GM23338 (cell line): Measurements from ENCODE around the gene MIF. TPM values are rescaled to one million over a fixed set of nuclear protein-coding genes. Genes with fewer than 3 reads are reported as not detected.

Experiments
- ATAC-seq: fragments of 200-7000 bp; cut with Tn5 transposase; 3 replicates; pipeline ENCODE4 v1.9.1; 2020
- DNase-seq: peaks from one replicate; pipeline ENCODE4 v3.0.0-alpha.2; 2015; ENCODE audit warnings: low spot score
- H2AFZ ChIP-seq: fragments of 200-600 bp; sonication (generic); 2 replicates; pipeline ENCODE4 v1.8.0; 2016; ENCODE audit warnings: antibody characterized with exemption, mild to moderate bottlenecking, moderate library complexity
- H3F3A ChIP-seq: fragments of 200-600 bp; sonication (generic); replicated peaks from 2 replicates; pipeline ENCODE4 v1.8.0; 2017; ENCODE audit warnings: antibody characterized with exemption, mixed run types, low read depth
- H3K27ac ChIP-seq: fragments of 200-600 bp; sonication (generic); 2 replicates; pipeline ENCODE4 v1.6.1; 2016; ENCODE audit warnings: low read depth
- H3K27me3 ChIP-seq: fragments of 200-600 bp; sonication (generic); 2 replicates; pipeline ENCODE4 v1.8.0; 2016; ENCODE audit warnings: mild to moderate bottlenecking, mixed run types, moderate library complexity; ENCODE audit not compliant: insufficient read depth
- H3K36me3 ChIP-seq: fragments of 200-600 bp; sonication (generic); 2 replicates; pipeline ENCODE4 v1.8.0; 2016; ENCODE audit warnings: mild to moderate bottlenecking; ENCODE audit not compliant: insufficient read depth
- H3K4me1 ChIP-seq: fragments of 200-600 bp; sonication (generic); 2 replicates; pipeline ENCODE4 v1.8.0; 2016; ENCODE audit warnings: mild to moderate bottlenecking, moderate library complexity; ENCODE audit not compliant: insufficient read depth
- H3K4me2 ChIP-seq: fragments of 200-600 bp; sonication (generic); 2 replicates; pipeline ENCODE4 v1.7.1; 2017; ENCODE audit warnings: mixed run types
- H3K4me3 ChIP-seq: fragments of 200-600 bp; sonication (generic); 2 replicates; pipeline ENCODE4 v1.6.1; 2016; ENCODE audit warnings: mixed run types
- H3K79me2 ChIP-seq: fragments of 200-600 bp; sonication (generic); replicated peaks from 2 replicates; pipeline ENCODE4 v1.8.0; 2017; ENCODE audit warnings: mild to moderate bottlenecking; ENCODE audit not compliant: insufficient read depth
- H3K9me2 ChIP-seq: fragments of 200-600 bp; sonication (generic); 2 replicates; pipeline ENCODE4 v1.8.0; 2017; ENCODE audit not compliant: insufficient read depth
- H4K20me1 ChIP-seq: fragments of 200-600 bp; sonication (generic); replicated peaks from 2 replicates; pipeline ENCODE4 v1.8.0; 2017; ENCODE audit warnings: mild to moderate bottlenecking; ENCODE audit not compliant: insufficient read depth
- H3K27ac Mint-ChIP-seq: 2 replicates; pipeline ENCODE4 v1.8.0; 2020; ENCODE audit warnings: inconsistent platforms, mild to moderate bottlenecking, moderate library complexity, mixed read lengths
- H3K27me3 Mint-ChIP-seq: 3 replicates; pipeline ENCODE4 v1.8.0; 2022; ENCODE audit warnings: low read depth, mild to moderate bottlenecking, moderate library complexity, mixed read lengths, inconsistent platforms; ENCODE audit not compliant: insufficient read depth, poor library complexity
- H3K36me3 Mint-ChIP-seq: 3 replicates; pipeline ENCODE4 v1.8.0; 2021; ENCODE audit warnings: low read depth, mild to moderate bottlenecking, inconsistent platforms, moderate library complexity, mixed read lengths
- H3K4me1 Mint-ChIP-seq: 3 replicates; pipeline ENCODE4 v1.8.0; 2020; ENCODE audit warnings: mild to moderate bottlenecking, inconsistent platforms, mixed read lengths
- H3K4me3 Mint-ChIP-seq: 3 replicates; pipeline ENCODE4 v1.8.0; 2021; ENCODE audit warnings: moderate library complexity, mild to moderate bottlenecking, inconsistent platforms, mixed read lengths
- H3K9me3 Mint-ChIP-seq: 3 replicates; pipeline ENCODE4 v1.8.0; 2020; ENCODE audit warnings: moderate library complexity, mild to moderate bottlenecking, inconsistent platforms, mixed read lengths
- CREB1 ChIP-seq: fragments of 250-450 bp; sonication (Bioruptor Pico); IDR thresholded peaks from 2 replicates; pipeline ENCODE4 v1.5.0; 2020; ENCODE audit warnings: low read depth, mild to moderate bottlenecking, moderate library complexity
- EZH2 ChIP-seq: fragments of 200-600 bp; sonication (generic); IDR thresholded peaks from one replicate; pipeline ENCODE4 v1.8.0; 2017; ENCODE audit warnings: antibody characterized with exemption, mild to moderate bottlenecking, low read depth; ENCODE audit not compliant: unreplicated experiment
- EZH2phosphoT487 ChIP-seq: fragments of 200-600 bp; sonication (generic); IDR thresholded peaks from one replicate; pipeline ENCODE4 v1.8.1; 2018; ENCODE audit warnings: antibody characterized with exemption; ENCODE audit not compliant: unreplicated experiment
- JUNB ChIP-seq: IDR thresholded peaks from one replicate; pipeline ENCODE4 v1.6.1; 2016; ENCODE audit warnings: antibody characterized with exemption; ENCODE audit not compliant: unreplicated experiment
- NANOG ChIP-seq: IDR thresholded peaks from 2 replicates; pipeline ENCODE4 v1.6.1; 2016; ENCODE audit warnings: antibody characterized with exemption, borderline replicate concordance
- POLR2AphosphoS5 ChIP-seq: IDR thresholded peaks from 2 replicates; pipeline ENCODE4 v1.6.1; 2016; ENCODE audit warnings: antibody characterized with exemption, low read depth
- STAT1 ChIP-seq: IDR thresholded peaks from one replicate; pipeline ENCODE4 v1.6.1; 2016; ENCODE audit warnings: antibody characterized with exemption; ENCODE audit not compliant: unreplicated experiment
- ZNF331 ChIP-seq: fragments of 250-450 bp; sonication (Bioruptor Pico); IDR thresholded peaks from 2 replicates; pipeline ENCODE4 v1.5.0; 2020; ENCODE audit warnings: low read depth, mild to moderate bottlenecking, moderate library complexity
- polyA plus RNA-seq: library from polyadenylated mRNA; unstranded; fragments of >200 nt; fragmentation: Nextera tagmentation; extraction: Ambion mirVana; gene quantifications from 2 replicates; pipeline ENCODE4 v1.2.1, GENCODE V29; 2016
- total RNA-seq: library from RNA; depleted of rRNA; stranded (reverse); fragments of >200 nt; shearing (Covaris generic); gene quantifications from 2 replicates; pipeline ENCODE4 v1.2.3, GENCODE V29; 2014
- TF ChIP-seq, protein P1 (sequence below), 2 experiments: fragments of 200-600 bp in 1 of 2; sonication (generic) in 1 of 2; conservative IDR thresholded peaks; 2 replicates each; pipeline versions ENCODE4 v1.5.1 to v1.6.1; 2016 to 2017; ENCODE audit warnings: antibody characterized with exemption in 2 of 2, low read depth in 2 of 2, mild to moderate bottlenecking in 2 of 2, moderate library complexity in 1 of 2
- TF ChIP-seq, protein P2 (sequence below): IDR thresholded peaks from 2 replicates; pipeline ENCODE4 v1.6.1; 2016; ENCODE audit warnings: antibody characterized with exemption

Gene MIF
- total and polyA plus RNA-seq, 2 experiments from 2014 or later, result 800 to 5,205 TPM

DNA sequence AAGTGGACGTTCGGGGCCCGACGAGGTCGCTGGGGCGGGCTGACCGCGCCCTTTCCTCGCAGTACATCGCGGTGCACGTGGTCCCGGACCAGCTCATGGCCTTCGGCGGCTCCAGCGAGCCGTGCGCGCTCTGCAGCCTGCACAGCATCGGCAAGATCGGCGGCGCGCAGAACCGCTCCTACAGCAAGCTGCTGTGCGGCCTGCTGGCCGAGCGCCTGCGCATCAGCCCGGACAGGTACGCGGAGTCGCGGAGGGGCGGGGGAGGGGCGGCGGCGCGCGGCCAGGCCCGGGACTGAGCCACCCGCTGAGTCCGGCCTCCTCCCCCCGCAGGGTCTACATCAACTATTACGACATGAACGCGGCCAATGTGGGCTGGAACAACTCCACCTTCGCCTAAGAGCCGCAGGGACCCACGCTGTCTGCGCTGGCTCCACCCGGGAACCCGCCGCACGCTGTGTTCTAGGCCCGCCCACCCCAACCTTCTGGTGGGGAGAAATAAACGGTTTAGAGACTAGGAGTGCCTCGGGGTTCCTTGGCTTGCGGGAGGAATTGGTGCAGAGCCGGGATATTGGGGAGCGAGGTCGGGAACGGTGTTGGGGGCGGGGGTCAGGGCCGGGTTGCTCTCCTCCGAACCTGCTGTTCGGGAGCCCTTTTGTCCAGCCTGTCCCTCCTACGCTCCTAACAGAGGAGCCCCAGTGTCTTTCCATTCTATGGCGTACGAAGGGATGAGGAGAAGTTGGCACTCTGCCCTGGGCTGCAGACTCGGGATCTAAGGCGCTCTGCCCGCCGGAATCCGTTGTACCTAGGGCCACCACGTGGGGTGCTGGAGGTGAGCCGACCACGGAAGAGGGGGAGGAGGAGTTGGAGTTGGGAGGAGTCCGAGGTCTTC is 771 bp downstream of the MIF start:
- Mint-ChIP-seq H3K36me3 (peaks cover 68% of the 10 kb centered on the region), H3K27ac (peak overlapping the region; percentile 96), H3K9me3 (peaks cover 37% of the 10 kb centered on the region)

DNA sequence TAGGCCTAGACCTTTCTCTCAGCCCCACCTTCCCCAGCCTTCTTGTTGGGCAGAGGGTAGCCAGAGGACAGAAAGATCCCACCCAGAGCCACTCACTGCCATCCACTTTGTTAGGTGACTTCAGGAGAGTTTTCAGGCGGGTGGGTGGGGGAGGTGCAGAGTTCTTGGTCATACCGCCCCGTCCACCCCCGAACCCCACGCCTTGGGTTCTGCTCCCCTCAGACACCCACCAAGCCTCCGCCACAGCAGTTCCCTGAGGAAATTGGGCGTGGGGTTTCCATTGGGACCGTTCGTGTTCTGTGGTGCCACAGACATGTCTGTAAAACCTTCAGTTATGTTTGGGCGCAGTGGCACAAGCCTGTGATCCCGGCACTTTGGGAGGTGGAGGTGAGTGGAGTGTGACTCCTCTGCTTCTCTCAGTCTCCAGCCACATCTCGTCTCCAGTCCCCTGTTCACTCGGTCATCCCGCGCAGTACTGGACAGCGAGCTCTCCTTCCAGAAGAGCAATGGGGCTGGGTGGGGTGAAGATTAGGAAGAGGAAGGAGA is 1.5 kb downstream of the MIF start:
- peak overlapping the region; percentile 96 for H3K27ac ChIP-seq

More for the DNA sequence above, 771 bp downstream of the MIF start:
- peaks cover 12% of the 10 kb centered on the region for H3K79me2 ChIP-seq
- Mint-ChIP-seq H3K4me3 (peak overlapping the region; percentile 92), H3K4me1 (peaks cover 34% of the 10 kb centered on the region), H3K27me3 (peaks cover 40% of the 10 kb centered on the region)
- H3F3A ChIP-seq, result peaks cover 35% of the 10 kb centered on the region
- H3K27me3 ChIP-seq, result no peaks in the 10 kb centered on the region
- no peaks in the 10 kb centered on the region for H3K9me2 ChIP-seq
- H3K4me1 ChIP-seq, result peaks cover 19% of the 10 kb centered on the region; the same call in 1 of the 2 replicates
- peak overlapping the region; percentile 99 for H3K4me2 ChIP-seq
- peak; percentile 62 for ATAC-seq
- TF ChIP-seq, protein P1, sequence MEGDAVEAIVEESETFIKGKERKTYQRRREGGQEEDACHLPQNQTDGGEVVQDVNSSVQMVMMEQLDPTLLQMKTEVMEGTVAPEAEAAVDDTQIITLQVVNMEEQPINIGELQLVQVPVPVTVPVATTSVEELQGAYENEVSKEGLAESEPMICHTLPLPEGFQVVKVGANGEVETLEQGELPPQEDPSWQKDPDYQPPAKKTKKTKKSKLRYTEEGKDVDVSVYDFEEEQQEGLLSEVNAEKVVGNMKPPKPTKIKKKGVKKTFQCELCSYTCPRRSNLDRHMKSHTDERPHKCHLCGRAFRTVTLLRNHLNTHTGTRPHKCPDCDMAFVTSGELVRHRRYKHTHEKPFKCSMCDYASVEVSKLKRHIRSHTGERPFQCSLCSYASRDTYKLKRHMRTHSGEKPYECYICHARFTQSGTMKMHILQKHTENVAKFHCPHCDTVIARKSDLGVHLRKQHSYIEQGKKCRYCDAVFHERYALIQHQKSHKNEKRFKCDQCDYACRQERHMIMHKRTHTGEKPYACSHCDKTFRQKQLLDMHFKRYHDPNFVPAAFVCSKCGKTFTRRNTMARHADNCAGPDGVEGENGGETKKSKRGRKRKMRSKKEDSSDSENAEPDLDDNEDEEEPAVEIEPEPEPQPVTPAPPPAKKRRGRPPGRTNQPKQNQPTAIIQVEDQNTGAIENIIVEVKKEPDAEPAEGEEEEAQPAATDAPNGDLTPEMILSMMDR (conservative IDR thresholded peaks at IDR 0.05; ENCODE audit: low read depth in 2 of 2), result peak; percentile 47
- TF ChIP-seq CREB1 (CRISPR knock-in tag) (peak; percentile 28; the same call in 1 of the 2 replicates), EZH2phosphoT487 (no peak), POLR2AphosphoS5 (peak; percentile 40), STAT1 (no peak), JUNB (no peak), ZNF331 (CRISPR knock-in tag) (no peak)
- TF ChIP-seq, protein P2, sequence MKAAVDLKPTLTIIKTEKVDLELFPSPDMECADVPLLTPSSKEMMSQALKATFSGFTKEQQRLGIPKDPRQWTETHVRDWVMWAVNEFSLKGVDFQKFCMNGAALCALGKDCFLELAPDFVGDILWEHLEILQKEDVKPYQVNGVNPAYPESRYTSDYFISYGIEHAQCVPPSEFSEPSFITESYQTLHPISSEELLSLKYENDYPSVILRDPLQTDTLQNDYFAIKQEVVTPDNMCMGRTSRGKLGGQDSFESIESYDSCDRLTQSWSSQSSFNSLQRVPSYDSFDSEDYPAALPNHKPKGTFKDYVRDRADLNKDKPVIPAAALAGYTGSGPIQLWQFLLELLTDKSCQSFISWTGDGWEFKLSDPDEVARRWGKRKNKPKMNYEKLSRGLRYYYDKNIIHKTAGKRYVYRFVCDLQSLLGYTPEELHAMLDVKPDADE, result no peak
- no peak overlapping the region for H2AFZ ChIP-seq
- peak overlapping the region; percentile 96 for H3K27ac ChIP-seq
- peak; percentile 92 for DNase-seq
- H3K4me3 ChIP-seq, result peak overlapping the region; percentile 99
- peaks cover 7% of the 10 kb centered on the region for H4K20me1 ChIP-seq
- peaks cover 6% of the 10 kb centered on the region for H3K36me3 ChIP-seq

More for the DNA sequence above, 1.5 kb downstream of the MIF start:
- Mint-ChIP-seq H3K9me3 (peaks cover 42% of the 10 kb centered on the region), H3K4me3 (peak overlapping the region; percentile 92), H3K4me1 (peaks cover 34% of the 10 kb centered on the region), H3K36me3 (peaks cover 72% of the 10 kb centered on the region), H3K27me3 (peaks cover 41% of the 10 kb centered on the region), H3K27ac (peak overlapping the region; percentile 96)
- Histone ChIP-seq H3F3A (peaks cover 35% of the 10 kb centered on the region), H4K20me1 (peaks cover 7% of the 10 kb centered on the region), H3K27me3 (peaks cover under 1% of the 10 kb centered on the region; the same call in 1 of the 2 replicates), H2AFZ (no peak overlapping the region), H3K4me3 (peak overlapping the region; percentile 99), H3K4me1 (peaks cover 19% of the 10 kb centered on the region; the same call in 1 of the 2 replicates), H3K4me2 (peak overlapping the region; percentile 99), H3K79me2 (peaks cover 12% of the 10 kb centered on the region), H3K9me2 (no peaks in the 10 kb centered on the region), H3K36me3 (peaks cover 6% of the 10 kb centered on the region)
- TF ChIP-seq EZH2 (no peak), STAT1 (no peak), NANOG (no peak)
- TF ChIP-seq, protein P2, result no peak
- no peak for ATAC-seq
- DNase-seq, result no peak
